Liver (tissue), 9 donors: ENCODE measurements around the gene ERBB4. TPM values are rescaled to one million over a fixed set of nuclear protein-coding genes. Genes with fewer than 3 reads are reported as not detected.

Experiments used
- DNase-seq: peaks from one replicate; pipeline ENCODE4 v3.0.0-alpha.2; 2017; ENCODE audit warnings: low spot score
- H3K27ac ChIP-seq, 2 donors: one replicate each; pipeline ENCODE4 v1.7.0; 2013; ENCODE audit warnings: inconsistent platforms in 2 of 2, low read length in 2 of 2, control low read depth in 1 of 2, low read depth in 1 of 2, mild to moderate bottlenecking in 1 of 2
- H3K27me3 ChIP-seq, 4 donors: one replicate each; pipeline versions ENCODE4 v1.6.1 to v1.7.0; 2013; ENCODE audit warnings: low read length in 3 of 4, inconsistent platforms in 1 of 4, mild to moderate bottlenecking in 1 of 4, moderate library complexity in 1 of 4; ENCODE audit not compliant: control insufficient read depth in 4 of 4, insufficient read depth in 4 of 4
- H3K36me3 ChIP-seq, 4 donors: one replicate each; pipeline versions ENCODE4 v1.6.1 to v1.7.0; 2013; ENCODE audit warnings: low read length in 3 of 4, mild to moderate bottlenecking in 3 of 4, low read depth in 1 of 4, moderate library complexity in 1 of 4; ENCODE audit not compliant: control insufficient read depth in 4 of 4, insufficient read depth in 3 of 4
- H3K4me1 ChIP-seq, 4 donors: one replicate each; pipeline versions ENCODE4 v1.6.1 to v1.7.0; 2013; ENCODE audit warnings: low read length in 3 of 4, mild to moderate bottlenecking in 3 of 4, moderate library complexity in 1 of 4; ENCODE audit not compliant: control insufficient read depth in 4 of 4, insufficient read depth in 4 of 4
- H3K4me3 ChIP-seq, 3 donors: one replicate each; pipeline versions ENCODE4 v1.6.1 to v1.7.0; 2013; ENCODE audit warnings: low read length in 3 of 3, control low read depth in 1 of 3, low read depth in 1 of 3, mild to moderate bottlenecking in 1 of 3
- H3K9ac ChIP-seq, 2 donors: one replicate each; pipeline ENCODE4 v1.7.0; 2013; ENCODE audit warnings: low read length in 2 of 2, mild to moderate bottlenecking in 2 of 2, moderate library complexity in 2 of 2, control low read depth in 1 of 2, low read depth in 1 of 2
- H3K9me3 ChIP-seq, 4 donors: one replicate each; pipeline versions ENCODE4 v1.6.1 to v1.7.0; 2013; ENCODE audit warnings: low read length in 3 of 4; ENCODE audit not compliant: control insufficient read depth in 4 of 4
- CTCF ChIP-seq: fragments of 150-350 bp; IDR thresholded peaks from 2 replicates; pipeline ENCODE4 v1.5.1; 2017; ENCODE audit warnings: improper control_type of control experiment, low read depth, low read length; ENCODE audit not compliant: missing input control
- EGR1 ChIP-seq, 2 donors: IDR thresholded peaks; 2 replicates each; pipeline ENCODE4 v1.6.1; 2016 to 2018; ENCODE audit warnings: antibody characterized with exemption in 2 of 2, low read depth in 2 of 2
- FOXA1 ChIP-seq: IDR thresholded peaks from 2 replicates; pipeline ENCODE4 v1.6.1; 2016; ENCODE audit warnings: antibody characterized with exemption
- FOXA2 ChIP-seq: IDR thresholded peaks from 2 replicates; pipeline ENCODE4 v1.6.1; 2016; ENCODE audit warnings: antibody characterized with exemption
- GABPA ChIP-seq, 2 donors: IDR thresholded peaks in 1 of 2; conservative IDR thresholded peaks in 1 of 2; 2 replicates each; pipeline ENCODE4 v1.6.1; 2016; ENCODE audit warnings: antibody characterized with exemption in 2 of 2, mild to moderate bottlenecking in 1 of 2, moderate library complexity in 1 of 2
- HNF4A ChIP-seq, 2 donors: conservative IDR thresholded peaks; 2 replicates each; pipeline ENCODE4 v1.6.1; 2016; ENCODE audit warnings: antibody characterized with exemption in 2 of 2, mild to moderate bottlenecking in 2 of 2
- HNF4G ChIP-seq: IDR thresholded peaks from 2 replicates; pipeline ENCODE4 v1.6.1; 2016; ENCODE audit warnings: antibody characterized with exemption
- JUND ChIP-seq, 2 donors: IDR thresholded peaks; 2 replicates each; pipeline ENCODE4 v1.6.1; 2016; ENCODE audit warnings: antibody characterized with exemption in 2 of 2
- RAD21 ChIP-seq, 2 donors: IDR thresholded peaks; 2 replicates each; pipeline ENCODE4 v1.6.1; 2016; ENCODE audit warnings: antibody characterized with exemption in 2 of 2, mild to moderate bottlenecking in 2 of 2
- RXRA ChIP-seq, 2 donors: IDR thresholded peaks; 2 replicates each; pipeline ENCODE4 v1.6.1; 2017 to 2018; ENCODE audit warnings: antibody characterized with exemption in 2 of 2, mild to moderate bottlenecking in 1 of 2
- SP1 ChIP-seq: IDR thresholded peaks from 2 replicates; pipeline ENCODE4 v1.6.1; 2018; ENCODE audit warnings: antibody characterized with exemption, mild to moderate bottlenecking
- TAF1 ChIP-seq: conservative IDR thresholded peaks from 2 replicates; pipeline ENCODE4 v1.6.1; 2016; ENCODE audit warnings: antibody characterized with exemption, mild to moderate bottlenecking
- YY1 ChIP-seq: IDR thresholded peaks from 2 replicates; pipeline ENCODE4 v1.6.1; 2016; ENCODE audit warnings: antibody characterized with exemption, mild to moderate bottlenecking
- WGBS: extraction: QIAGEN DNeasy Blood & Tissue Kit; methylation state at CpG from one replicate; pipeline ENCODE4 v1.1.7; 2013; 5-methylcytosine and 5-hydroxymethylcytosine counted together
- polyA plus RNA-seq, 2 donors: library from polyadenylated mRNA; stranded (reverse) in 1 of 2; unstranded in 1 of 2; fragments of 200-250 nt in 1 of 2; fragments of >200 nt in 1 of 2; fragmentation: Nextera tagmentation in 1 of 2; extraction: Ambion mirVana in 1 of 2; gene quantifications; one replicate each; pipeline versions ENCODE4 v1.2.1 to v1.2.3, GENCODE V29; 2013 to 2015
- total RNA-seq, 2 donors: library from RNA; depleted of rRNA; stranded (reverse); fragments of >200 nt; gene quantifications; one replicate each; pipeline ENCODE4 v1.2.3, GENCODE V29; 2014
- TF ChIP-seq, protein P1 (sequence below): IDR thresholded peaks from 2 replicates; pipeline ENCODE4 v1.6.1; 2016; ENCODE audit warnings: antibody characterized with exemption, mild to moderate bottlenecking
- TF ChIP-seq, protein P2 (sequence below): IDR thresholded peaks from 2 replicates; pipeline ENCODE4 v1.6.1; 2016; ENCODE audit warnings: antibody characterized with exemption
- donor health status: healthy.
- donor health status: healthy.
- donor health status: healthy.
- donor health status: healthy.
- donor health status: healthy.

Gene ERBB4
- total and polyA plus RNA-seq, 4 donors, result 0.03 to 0.42 TPM; not detected in 2

- no peak for DNase-seq
- H3K9me3 ChIP-seq, result no peaks in the 10 kb centered on the region
- WGBS, result 20% methylated on average over 6 of the region's 6 CpGs
- no peak overlapping the region for H3K27ac ChIP-seq
- H3K4me3 ChIP-seq, result no peak overlapping the region
- H3K27me3 ChIP-seq, result peaks cover 0 to 3% (median 0%) of the 10 kb centered on the region in 4 donors
- H3K36me3 ChIP-seq, result no peaks in the 10 kb centered on the region
- H3K4me1 ChIP-seq, result no peaks in the 10 kb centered on the region
- H3K9ac ChIP-seq, result no peak overlapping the region
- TF ChIP-seq, protein P1, sequence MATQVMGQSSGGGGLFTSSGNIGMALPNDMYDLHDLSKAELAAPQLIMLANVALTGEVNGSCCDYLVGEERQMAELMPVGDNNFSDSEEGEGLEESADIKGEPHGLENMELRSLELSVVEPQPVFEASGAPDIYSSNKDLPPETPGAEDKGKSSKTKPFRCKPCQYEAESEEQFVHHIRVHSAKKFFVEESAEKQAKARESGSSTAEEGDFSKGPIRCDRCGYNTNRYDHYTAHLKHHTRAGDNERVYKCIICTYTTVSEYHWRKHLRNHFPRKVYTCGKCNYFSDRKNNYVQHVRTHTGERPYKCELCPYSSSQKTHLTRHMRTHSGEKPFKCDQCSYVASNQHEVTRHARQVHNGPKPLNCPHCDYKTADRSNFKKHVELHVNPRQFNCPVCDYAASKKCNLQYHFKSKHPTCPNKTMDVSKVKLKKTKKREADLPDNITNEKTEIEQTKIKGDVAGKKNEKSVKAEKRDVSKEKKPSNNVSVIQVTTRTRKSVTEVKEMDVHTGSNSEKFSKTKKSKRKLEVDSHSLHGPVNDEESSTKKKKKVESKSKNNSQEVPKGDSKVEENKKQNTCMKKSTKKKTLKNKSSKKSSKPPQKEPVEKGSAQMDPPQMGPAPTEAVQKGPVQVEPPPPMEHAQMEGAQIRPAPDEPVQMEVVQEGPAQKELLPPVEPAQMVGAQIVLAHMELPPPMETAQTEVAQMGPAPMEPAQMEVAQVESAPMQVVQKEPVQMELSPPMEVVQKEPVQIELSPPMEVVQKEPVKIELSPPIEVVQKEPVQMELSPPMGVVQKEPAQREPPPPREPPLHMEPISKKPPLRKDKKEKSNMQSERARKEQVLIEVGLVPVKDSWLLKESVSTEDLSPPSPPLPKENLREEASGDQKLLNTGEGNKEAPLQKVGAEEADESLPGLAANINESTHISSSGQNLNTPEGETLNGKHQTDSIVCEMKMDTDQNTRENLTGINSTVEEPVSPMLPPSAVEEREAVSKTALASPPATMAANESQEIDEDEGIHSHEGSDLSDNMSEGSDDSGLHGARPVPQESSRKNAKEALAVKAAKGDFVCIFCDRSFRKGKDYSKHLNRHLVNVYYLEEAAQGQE, result no peak
- TF ChIP-seq FOXA1 (no peak), CTCF (no peak), HNF4G (no peak), RXRA (IDR thresholded peaks at IDR 0.05) (no peak), GABPA (IDR thresholded peaks at IDR 0.05 in 1 of 2, conservative IDR thresholded peaks at IDR 0.05 in 1 of 2) (no peak), YY1 (no peak), EGR1 (IDR thresholded peaks at IDR 0.05; ENCODE audit: low read depth in 2 of 2) (no peak), SP1 (no peak), RAD21 (IDR thresholded peaks at IDR 0.05) (no peak), TAF1 (no peak), HNF4A (conservative IDR thresholded peaks at IDR 0.05) (no peak), FOXA2 (no peak), JUND (IDR thresholded peaks at IDR 0.05) (no peak)
- TF ChIP-seq, protein P2, sequence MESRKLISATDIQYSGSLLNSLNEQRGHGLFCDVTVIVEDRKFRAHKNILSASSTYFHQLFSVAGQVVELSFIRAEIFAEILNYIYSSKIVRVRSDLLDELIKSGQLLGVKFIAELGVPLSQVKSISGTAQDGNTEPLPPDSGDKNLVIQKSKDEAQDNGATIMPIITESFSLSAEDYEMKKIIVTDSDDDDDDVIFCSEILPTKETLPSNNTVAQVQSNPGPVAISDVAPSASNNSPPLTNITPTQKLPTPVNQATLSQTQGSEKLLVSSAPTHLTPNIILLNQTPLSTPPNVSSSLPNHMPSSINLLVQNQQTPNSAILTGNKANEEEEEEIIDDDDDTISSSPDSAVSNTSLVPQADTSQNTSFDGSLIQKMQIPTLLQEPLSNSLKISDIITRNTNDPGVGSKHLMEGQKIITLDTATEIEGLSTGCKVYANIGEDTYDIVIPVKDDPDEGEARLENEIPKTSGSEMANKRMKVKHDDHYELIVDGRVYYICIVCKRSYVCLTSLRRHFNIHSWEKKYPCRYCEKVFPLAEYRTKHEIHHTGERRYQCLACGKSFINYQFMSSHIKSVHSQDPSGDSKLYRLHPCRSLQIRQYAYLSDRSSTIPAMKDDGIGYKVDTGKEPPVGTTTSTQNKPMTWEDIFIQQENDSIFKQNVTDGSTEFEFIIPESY, result no peak
Observed at GRCh38 chr2:211454679-211455078, 1083.9 kb downstream of the ERBB4 start.

GRCh38 chr2:211453311-211453887 lies 1085.2 kb downstream of the ERBB4 start:
- Histone ChIP-seq H3K4me1 (no peaks in the 10 kb centered on the region), H3K9ac (no peak overlapping the region), H3K27me3 (peaks cover 0 to 3% (median 0%) of the 10 kb centered on the region in 4 donors), H3K36me3 (no peaks in the 10 kb centered on the region), H3K27ac (no peak overlapping the region), H3K9me3 (no peaks in the 10 kb centered on the region), H3K4me3 (no peak overlapping the region)
- DNase-seq, result no peak
- WGBS, result 40% methylated on average over 6 of the region's 6 CpGs
- TF ChIP-seq YY1 (no peak), RXRA (IDR thresholded peaks at IDR 0.05) (no peak), HNF4G (no peak), SP1 (no peak), CTCF (no peak), JUND (IDR thresholded peaks at IDR 0.05) (no peak), HNF4A (conservative IDR thresholded peaks at IDR 0.05) (no peak), RAD21 (IDR thresholded peaks at IDR 0.05) (no peak), FOXA2 (no peak), TAF1 (no peak)
- TF ChIP-seq, protein P2, result no peak
